Upper lobe of left lung (tissue), 4 donors: Measurements from ENCODE around the gene SLC25A41.

Experiments
- EP300 ChIP-seq, 4 donors: sonication (generic); formaldehyde crosslinking; IDR thresholded peaks; one replicate each; pipeline ENCODE4 v1.5.1; 2017; ENCODE audit warnings: antibody characterized with exemption in 4 of 4, control low read depth in 2 of 4
- POLR2A ChIP-seq, 4 donors: fragments of 450-650 bp; IDR thresholded peaks; one replicate each; pipeline ENCODE4 v1.5.1; 2016 to 2017; ENCODE audit warnings: antibody characterized with exemption in 4 of 4, mild to moderate bottlenecking in 2 of 4
- POLR2AphosphoS5 ChIP-seq, 2 donors: sonication (generic); formaldehyde crosslinking; IDR thresholded peaks; one replicate each; pipeline ENCODE4 v1.5.1; 2017; ENCODE audit warnings: antibody characterized with exemption in 2 of 2
- TF ChIP-seq, protein P1 (sequence below), 6 experiments: fragments of 450-650 bp in 4 of 6; fragments of 200-600 bp in 2 of 6; sonication (generic) in 2 of 6; IDR thresholded peaks; one replicate each; pipeline ENCODE4 v1.5.1; 2016 to 2019; ENCODE audit warnings: antibody characterized with exemption in 6 of 6

DNA sequence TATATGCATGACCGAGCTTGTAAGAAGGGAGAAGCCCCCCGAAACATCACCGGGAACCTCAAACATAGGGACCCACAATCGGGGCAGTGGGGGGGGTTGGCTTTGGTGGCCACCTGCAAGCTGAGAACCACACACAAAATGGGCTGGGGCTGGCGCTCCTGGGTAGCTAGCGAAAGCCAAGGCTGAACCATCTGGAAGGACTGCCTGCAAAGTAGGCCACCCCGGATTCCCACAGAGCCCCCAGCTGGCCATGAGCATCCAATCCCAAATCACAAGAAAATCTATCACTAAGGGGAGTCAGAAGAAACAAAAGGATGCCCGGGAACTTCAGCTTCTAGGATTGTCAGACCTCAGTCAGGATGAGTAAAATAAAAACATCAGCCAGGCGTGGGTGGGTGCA is 55.1 kb downstream of the SLC25A41 start:
- no peak for TF ChIP-seq POLR2AphosphoS5 (IDR thresholded peaks at IDR 0.05)
- TF ChIP-seq, protein P1, sequence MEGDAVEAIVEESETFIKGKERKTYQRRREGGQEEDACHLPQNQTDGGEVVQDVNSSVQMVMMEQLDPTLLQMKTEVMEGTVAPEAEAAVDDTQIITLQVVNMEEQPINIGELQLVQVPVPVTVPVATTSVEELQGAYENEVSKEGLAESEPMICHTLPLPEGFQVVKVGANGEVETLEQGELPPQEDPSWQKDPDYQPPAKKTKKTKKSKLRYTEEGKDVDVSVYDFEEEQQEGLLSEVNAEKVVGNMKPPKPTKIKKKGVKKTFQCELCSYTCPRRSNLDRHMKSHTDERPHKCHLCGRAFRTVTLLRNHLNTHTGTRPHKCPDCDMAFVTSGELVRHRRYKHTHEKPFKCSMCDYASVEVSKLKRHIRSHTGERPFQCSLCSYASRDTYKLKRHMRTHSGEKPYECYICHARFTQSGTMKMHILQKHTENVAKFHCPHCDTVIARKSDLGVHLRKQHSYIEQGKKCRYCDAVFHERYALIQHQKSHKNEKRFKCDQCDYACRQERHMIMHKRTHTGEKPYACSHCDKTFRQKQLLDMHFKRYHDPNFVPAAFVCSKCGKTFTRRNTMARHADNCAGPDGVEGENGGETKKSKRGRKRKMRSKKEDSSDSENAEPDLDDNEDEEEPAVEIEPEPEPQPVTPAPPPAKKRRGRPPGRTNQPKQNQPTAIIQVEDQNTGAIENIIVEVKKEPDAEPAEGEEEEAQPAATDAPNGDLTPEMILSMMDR (IDR thresholded peaks at IDR 0.05): no peak
- no peak for TF ChIP-seq POLR2A (IDR thresholded peaks at IDR 0.05)
- no peak for TF ChIP-seq EP300 (IDR thresholded peaks at IDR 0.05)
